T-cell (primary cell): ENCODE results near the gene TEX44. TPM values are rescaled to one million over a fixed set of nuclear protein-coding genes. Genes with fewer than 3 reads are reported as not detected.

Source experiments
- ATAC-seq, 4 experiments: fragments of 200-7000 bp in 3 of 4; fragments of 150-1000 bp in 1 of 4; cut with Tn5 transposase; replicated peaks in 1 of 4; 1 replicate in 3 of 4; 2 replicates in 1 of 4; pipeline ENCODE4 v1.10.0; 2021; ENCODE audit warnings: moderate library complexity in 3 of 4, mild to moderate bottlenecking in 2 of 4, moderate number of reproducible peaks in 1 of 4
- CTCF ChIA-PET, 2 donors: fragments of 300-600 bp; sonication (Branson Sonifier 250); formaldehyde crosslinking; loops; one replicate each; lab custom pipeline; 2022; ENCODE audit warnings: antibody characterized with exemption in 2 of 2; lab: Charles Lee
- POLR2A ChIA-PET, 2 donors: fragments of 300-600 bp; sonication (Branson Sonifier 250); formaldehyde crosslinking; loops; one replicate each; lab custom pipeline; 2022; ENCODE audit warnings: antibody characterized with exemption in 2 of 2; lab: Charles Lee
- DNase-seq, 35 experiments: peaks; one replicate each; pipeline versions ENCODE4 v3.0.0 to v3.0.0-alpha.2; 2013 to 2023
- H3K27ac ChIP-seq: one replicate; pipeline ENCODE4 v1.5.1; 2013; ENCODE audit warnings: low read length
- H3K27me3 ChIP-seq, 2 experiments: replicated peaks in 1 of 2; 1 replicate in 1 of 2; 2 replicates in 1 of 2; pipeline versions ENCODE4 v1.6.1 to v1.7.0; 2013; ENCODE audit warnings: low read length in 1 of 2, mixed read lengths in 1 of 2; ENCODE audit not compliant: control insufficient read depth in 2 of 2, insufficient read depth in 2 of 2; ENCODE audit errors: extremely low read depth in 1 of 2
- H3K36me3 ChIP-seq, 2 donors: 1 replicate in 1 of 2; 2 replicates in 1 of 2; pipeline versions ENCODE4 v1.6.1 to v1.7.0; 2013; ENCODE audit warnings: low read length in 1 of 2; ENCODE audit not compliant: control insufficient read depth in 2 of 2, insufficient read depth in 1 of 2; ENCODE audit errors: extremely low read depth in 1 of 2
- H3K4me1 ChIP-seq, 2 experiments: 1 replicate in 1 of 2; 2 replicates in 1 of 2; pipeline versions ENCODE4 v1.6.1 to v1.7.0; 2013; ENCODE audit warnings: low read length in 2 of 2, mixed read lengths in 1 of 2; ENCODE audit not compliant: insufficient read depth in 2 of 2, control insufficient read depth in 1 of 2; ENCODE audit errors: extremely low read depth in 1 of 2
- H3K4me3 ChIP-seq, 2 donors: 1 replicate in 1 of 2; 2 replicates in 1 of 2; pipeline versions ENCODE4 v1.5.1 to v1.7.0; 2013; ENCODE audit warnings: mild to moderate bottlenecking in 2 of 2, low read length in 1 of 2, moderate library complexity in 1 of 2; ENCODE audit not compliant: control insufficient read depth in 1 of 2; ENCODE audit errors: extremely low read depth in 1 of 2
- H3K9me3 ChIP-seq: 2 replicates; pipeline ENCODE4 v1.7.0; 2013
- H3K27ac Mint-ChIP-seq, 2 donors: one replicate each; pipeline ENCODE4 v1.8.0; 2020 to 2021; ENCODE audit warnings: mild to moderate bottlenecking in 2 of 2, mixed read lengths in 2 of 2
- H3K27me3 Mint-ChIP-seq, 2 donors: one replicate each; pipeline ENCODE4 v1.8.0; 2021 to 2022; ENCODE audit warnings: mixed read lengths in 2 of 2
- H3K36me3 Mint-ChIP-seq: one replicate; pipeline ENCODE4 v1.8.0; 2021; ENCODE audit warnings: mixed read lengths
- H3K4me1 Mint-ChIP-seq, 3 donors: one replicate each; pipeline ENCODE4 v1.8.0; 2020 to 2022; ENCODE audit warnings: mixed read lengths in 3 of 3, mild to moderate bottlenecking in 1 of 3
- H3K4me3 Mint-ChIP-seq, 3 donors: one replicate each; pipeline ENCODE4 v1.8.0; 2020 to 2022; ENCODE audit warnings: mild to moderate bottlenecking in 3 of 3, mixed read lengths in 3 of 3, moderate library complexity in 3 of 3
- H3K9me3 Mint-ChIP-seq, 3 donors: one replicate each; pipeline ENCODE4 v1.8.0; 2020 to 2022; ENCODE audit warnings: mixed read lengths in 3 of 3
- WGBS: methylation state at CpG from one replicate; pipeline ENCODE4 v1.1.5; 2013; ENCODE audit warnings: missing lambda C conversion rate; ENCODE audit not compliant: insufficient coverage; 5-methylcytosine and 5-hydroxymethylcytosine counted together
- total RNA-seq, 35 experiments: library from RNA in 6 of 35; stranded (reverse) in 6 of 35; fragments of 120-200 nt in 1 of 35; gene quantifications; one replicate each; pipeline versions ENCODE4 v1.2.1 to v1.2.4 and lab custom pipeline; 2013 to 2026

Gene TEX44
- total RNA-seq, 5 donors from 2014 or later (not counting 1 experiment from before 2014, with no cell fraction given), result not detected

- H3K36me3 ChIP-seq, result no peaks in the 10 kb centered on the region
- 85% methylated on average over 7 of the region's 7 CpGs for WGBS
- Mint-ChIP-seq H3K36me3 (peaks cover 11% of the 10 kb centered on the region), H3K4me3 (no peak overlapping the region), H3K4me1 (peaks cover 12 to 29% (median 17%) of the 10 kb centered on the region in 3 donors), H3K27me3 (no peaks in the 10 kb centered on the region), H3K27ac (no peak overlapping the region), H3K9me3 (peaks cover 0 to 13% (median 11%) of the 10 kb centered on the region in 3 donors)
- ATAC-seq (no peak), DNase-seq (no peak)
- ChIA-PET POLR2A (no interaction called here), CTCF (interaction anchor here in 1 of 2 donors (1.6 to 2.7 kb wide), 2 partner anchors 24 to 40 kb away, joined by 5 to 12 read pairs; no protein-coding TSS in a partner anchor)
- peaks cover 2 to 35% of the 10 kb centered on the region in 2 experiments for H3K4me1 ChIP-seq
- no peak overlapping the region for H3K4me3 ChIP-seq
- H3K27me3 ChIP-seq, result no peaks in the 10 kb centered on the region
- H3K27ac ChIP-seq, result no peak overlapping the region
- peaks cover 2% of the 10 kb centered on the region for H3K9me3 ChIP-seq
Measured at GRCh38 chr2:231556981-231557380, 35.7 kb upstream of the TEX44 start.

DNA sequence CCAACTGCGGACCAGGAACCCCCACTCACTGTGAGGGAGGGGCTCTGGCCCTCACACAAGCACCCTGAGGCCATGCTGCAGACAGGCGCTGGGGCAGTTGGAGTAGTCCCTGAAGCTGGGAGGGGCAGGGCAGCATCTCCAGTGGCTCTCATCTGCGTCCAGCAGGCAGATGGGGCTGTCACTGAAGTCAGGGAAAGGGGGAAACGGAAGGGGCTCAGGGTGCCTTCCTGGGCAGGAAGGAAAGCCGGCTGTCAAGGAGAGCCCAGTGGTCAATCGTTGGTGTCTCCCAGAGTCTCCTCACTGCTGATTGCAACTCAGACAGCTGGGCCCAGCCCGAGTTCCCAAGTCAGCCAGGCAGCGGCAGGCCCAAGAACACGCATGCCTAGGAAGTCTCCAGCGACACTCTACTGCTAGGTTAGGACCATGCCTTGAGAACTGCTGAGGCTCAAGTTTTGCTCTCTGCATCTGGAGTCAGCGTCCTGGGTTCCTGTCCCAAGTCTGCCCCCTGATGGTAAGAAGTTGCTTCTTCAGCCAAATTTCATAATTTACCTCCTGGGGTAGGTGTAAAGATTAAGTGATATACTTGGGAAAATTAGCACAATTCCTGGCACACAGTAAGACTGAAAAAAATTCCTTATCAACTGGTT is 35.0 kb upstream of the TEX44 start:
- no peak overlapping the region for H3K4me3 Mint-ChIP-seq
- Histone ChIP-seq H3K27me3 (no peaks in the 10 kb centered on the region), H3K9me3 (peaks cover 2% of the 10 kb centered on the region), H3K36me3 (no peaks in the 10 kb centered on the region), H3K4me1 (peaks cover 2 to 35% of the 10 kb centered on the region in 2 experiments), H3K4me3 (no peak overlapping the region), H3K27ac (no peak overlapping the region)
- ATAC-seq (peak; percentile 86 to 95 (median 90)), DNase-seq (peak in 34 of 35 experiments; percentile 28 to 90 (median 51))
- 43% methylated on average over 10 of the region's 11 CpGs for WGBS
- peaks cover 10% of the 10 kb centered on the region for H3K36me3 Mint-ChIP-seq
- no peaks in the 10 kb centered on the region for H3K27me3 Mint-ChIP-seq
- H3K9me3 Mint-ChIP-seq, result peaks cover 0 to 11% (median 10%) of the 10 kb centered on the region in 3 donors
- CTCF ChIA-PET, result interaction anchor here (0.7 to 1.1 kb wide), 6 partner anchors 24 to 1207 kb away, joined by 3 to 9 read pairs (median 3); partner anchors contain the start of gene NMUR1 (in 1 of the 2)
- POLR2A ChIA-PET, result no interaction called here
- H3K4me1 Mint-ChIP-seq, result peaks cover 12 to 29% (median 17%) of the 10 kb centered on the region in 3 donors
- H3K27ac Mint-ChIP-seq, result no peak overlapping the region

GRCh38 chr2:231563378-231563961 is 29.2 kb upstream of the TEX44 start:
- Mint-ChIP-seq H3K9me3 (no peaks in the 10 kb centered on the region), H3K27ac (no peak overlapping the region), H3K36me3 (no peaks in the 10 kb centered on the region), H3K4me3 (no peak overlapping the region), H3K27me3 (no peaks in the 10 kb centered on the region), H3K4me1 (peaks cover 0 to 2% (median under 1%) of the 10 kb centered on the region in 3 donors)
- Histone ChIP-seq H3K27me3 (peaks cover 0 to under 1% of the 10 kb centered on the region in 2 experiments), H3K4me1 (no peaks in the 10 kb centered on the region), H3K36me3 (no peaks in the 10 kb centered on the region), H3K27ac (no peak overlapping the region), H3K9me3 (no peaks in the 10 kb centered on the region), H3K4me3 (no peak overlapping the region)
- WGBS, result 100% methylated on average over 1 of the region's 3 CpGs
- POLR2A ChIA-PET, result interaction anchor here (0.6 to 0.7 kb wide), 2 partner anchors 320 to 475 kb away, joined by 3 to 5 read pairs; no protein-coding TSS in a partner anchor
- ATAC-seq, result no peak
- CTCF ChIA-PET, result interaction anchor here (0.5 to 1.0 kb wide), 5 partner anchors 13 to 756 kb away, joined by 3 to 5 read pairs (median 3); no protein-coding TSS in a partner anchor
- DNase-seq, result peak in 1 of 35 experiments; percentile 33

DNA sequence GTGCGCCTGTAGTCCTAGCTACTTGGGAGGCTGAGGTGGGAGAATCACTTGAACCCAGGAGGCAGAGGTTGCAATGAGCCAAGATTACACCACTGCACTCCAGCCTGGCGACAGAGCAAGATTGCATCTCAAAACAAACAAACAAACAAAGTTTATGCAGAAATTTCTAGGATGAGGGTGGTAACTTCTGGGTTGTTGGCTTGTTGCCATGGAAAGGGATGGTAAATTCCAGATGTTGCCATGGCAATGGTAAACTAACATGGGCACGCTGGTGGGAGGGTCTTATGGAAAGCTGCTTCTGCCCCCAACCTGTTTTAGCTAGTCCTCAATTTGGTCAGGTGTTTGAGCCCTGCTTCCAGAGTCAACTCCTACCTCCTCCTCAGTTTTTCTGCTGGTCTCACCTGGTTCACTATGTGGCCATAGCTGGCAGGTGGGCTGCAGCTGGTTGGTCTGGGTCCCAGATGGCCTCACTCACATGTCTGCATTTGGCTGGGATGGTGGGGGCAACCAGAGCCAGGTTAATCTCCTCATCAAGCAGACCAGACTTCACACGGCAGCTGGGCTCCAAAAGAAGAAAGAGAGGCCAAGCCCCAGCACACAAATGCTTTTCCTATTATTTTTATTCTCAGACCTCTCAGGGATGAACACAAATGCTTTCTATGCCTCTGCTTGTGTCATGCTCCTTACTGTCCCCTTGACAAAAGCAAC is 26.6 kb upstream of the TEX44 start:
- Histone ChIP-seq H3K4me3 (no peak overlapping the region), H3K27ac (no peak overlapping the region), H3K36me3 (no peaks in the 10 kb centered on the region), H3K27me3 (peaks cover 0 to 6% of the 10 kb centered on the region in 2 experiments), H3K4me1 (no peaks in the 10 kb centered on the region), H3K9me3 (no peaks in the 10 kb centered on the region)
- Mint-ChIP-seq H3K4me1 (peaks cover 0 to 6% (median 3%) of the 10 kb centered on the region in 3 donors), H3K27me3 (no peaks in the 10 kb centered on the region), H3K27ac (no peak overlapping the region), H3K36me3 (no peaks in the 10 kb centered on the region), H3K9me3 (no peaks in the 10 kb centered on the region), H3K4me3 (no peak overlapping the region)
- ATAC-seq (no peak), DNase-seq (no peak)
- CTCF ChIA-PET, result interaction anchor here in 1 of 2 donors (0.7 kb wide), 1 partner anchor 59 kb away, joined by 3 read pairs; no protein-coding TSS in a partner anchor
- POLR2A ChIA-PET, result no interaction called here
- no CpG with 5 or more reads among the region's 4 CpGs for WGBS

DNA sequence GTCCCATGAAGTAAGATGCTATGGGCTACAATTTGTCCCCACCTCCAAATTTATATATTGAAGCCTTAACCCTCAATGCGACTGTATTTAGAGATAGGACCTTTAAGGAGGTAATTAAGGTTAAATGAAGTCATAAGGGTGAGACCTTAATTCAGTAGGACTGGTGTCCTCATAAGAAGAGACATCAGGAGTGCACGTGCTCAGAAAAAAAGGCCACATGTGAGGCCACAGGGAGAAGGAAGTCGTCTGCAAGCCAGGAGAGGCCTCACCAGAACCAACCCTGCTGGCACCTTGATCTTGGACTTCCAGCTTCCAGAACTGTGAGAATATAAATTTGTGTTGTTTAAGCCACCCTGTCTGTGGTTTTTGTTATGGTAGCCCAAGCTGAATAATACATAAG is 25.5 kb upstream of the TEX44 start:
- Histone ChIP-seq H3K9me3 (no peaks in the 10 kb centered on the region), H3K4me1 (no peaks in the 10 kb centered on the region), H3K4me3 (no peak overlapping the region), H3K27ac (no peak overlapping the region), H3K27me3 (peaks cover 0 to 6% of the 10 kb centered on the region in 2 experiments), H3K36me3 (no peaks in the 10 kb centered on the region)
- H3K4me1 Mint-ChIP-seq, result peaks cover 0 to 6% (median 3%) of the 10 kb centered on the region in 3 donors
- ChIA-PET POLR2A (no interaction called here), CTCF (no interaction called here)
- 86% methylated on average over 2 of the region's 3 CpGs for WGBS
- no peaks in the 10 kb centered on the region for H3K36me3 Mint-ChIP-seq
- no peaks in the 10 kb centered on the region for H3K9me3 Mint-ChIP-seq
- H3K27ac Mint-ChIP-seq, result no peak overlapping the region
- no peaks in the 10 kb centered on the region for H3K27me3 Mint-ChIP-seq
- ATAC-seq (no peak), DNase-seq (no peak)
- H3K4me3 Mint-ChIP-seq, result no peak overlapping the region
